CD4-positive, alpha-beta T cell treated with Interleukin-15 for 1 hour (primary cell): ENCODE measurements around the gene MKNK1.

Experiments used
- DNase-seq: peaks from one replicate; pipeline ENCODE4 v3.0.0-alpha.2; 2020

MKNK1 gene

DNA sequence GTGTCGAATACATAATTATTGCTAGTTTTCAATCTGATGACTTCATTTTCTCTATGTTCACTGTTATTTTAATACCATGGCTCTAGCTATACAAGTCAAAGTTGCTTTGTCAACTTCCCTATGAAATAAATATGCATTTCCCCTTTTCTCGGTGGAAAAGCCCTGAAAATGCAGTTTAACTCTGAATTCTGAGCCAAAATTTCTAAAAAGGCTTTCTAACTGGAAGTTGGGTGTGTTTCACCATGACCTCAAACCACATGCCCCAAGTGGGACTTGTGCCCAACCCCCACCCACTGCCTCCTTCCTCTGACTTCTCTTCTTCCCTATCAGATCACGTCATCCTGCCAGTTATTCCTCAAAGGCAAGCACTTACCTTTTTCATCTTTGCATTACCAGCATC, 8.9 kb downstream of the MKNK1 start:
- peak; percentile 56 for DNase-seq

DNA sequence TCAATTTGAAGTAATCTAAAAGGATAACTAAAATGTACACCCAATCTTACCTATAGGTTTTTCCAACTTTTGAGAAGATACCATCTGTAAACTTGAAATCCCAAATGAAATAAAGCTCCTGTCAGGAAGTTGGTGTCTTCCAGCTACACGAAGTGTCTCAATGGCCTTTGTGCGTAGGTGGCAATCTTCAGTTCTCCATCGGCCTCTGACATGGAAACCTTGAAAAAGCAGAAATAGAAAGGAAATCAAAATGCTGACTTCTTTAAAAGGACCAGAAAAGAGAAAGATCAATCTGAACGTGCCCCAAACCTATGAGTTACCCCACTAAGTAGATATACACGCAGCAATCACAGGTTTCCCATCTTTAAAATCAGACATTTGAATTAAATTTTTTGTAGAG, 10.0 kb downstream of the MKNK1 start:
- no peak for DNase-seq

DNA sequence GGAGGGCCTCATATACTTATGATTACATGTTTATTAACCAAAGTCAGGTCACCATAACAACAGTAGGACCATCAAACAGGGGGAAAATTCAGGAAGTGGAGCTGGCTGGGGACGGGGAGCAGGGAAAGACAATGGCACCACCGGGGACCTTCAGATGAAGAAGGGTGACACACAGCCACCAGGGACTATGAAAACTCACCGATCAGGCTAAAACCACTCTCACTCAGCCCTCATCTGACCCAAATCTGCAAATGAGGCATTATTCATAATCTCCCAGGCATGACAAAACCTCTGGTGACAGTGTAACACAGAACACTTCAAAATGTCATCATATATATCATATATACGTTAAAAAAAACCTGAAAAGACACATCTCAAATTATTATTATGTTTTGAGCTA, 11.2 kb downstream of the MKNK1 start:
- no peak for DNase-seq

DNA sequence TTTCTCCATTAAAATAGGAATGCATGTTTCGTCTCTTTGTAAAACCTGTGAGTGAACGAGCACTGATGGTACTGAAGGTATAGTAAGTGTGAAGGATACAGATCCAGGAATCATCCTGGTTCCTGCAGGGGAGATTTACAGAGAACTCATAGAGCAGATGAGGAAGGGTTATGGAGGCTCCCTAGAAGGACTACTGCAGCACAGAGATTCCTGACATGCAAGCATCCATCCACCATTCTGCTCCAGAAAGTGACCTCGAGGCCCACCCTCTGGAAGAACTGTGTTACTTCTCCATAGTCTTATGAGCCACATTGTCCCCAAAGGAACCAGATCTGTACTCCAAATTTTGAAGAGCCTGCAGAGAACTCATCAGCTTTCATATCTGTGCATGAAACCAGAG, 14.5 kb downstream of the MKNK1 start:
- no peak for DNase-seq

DNA sequence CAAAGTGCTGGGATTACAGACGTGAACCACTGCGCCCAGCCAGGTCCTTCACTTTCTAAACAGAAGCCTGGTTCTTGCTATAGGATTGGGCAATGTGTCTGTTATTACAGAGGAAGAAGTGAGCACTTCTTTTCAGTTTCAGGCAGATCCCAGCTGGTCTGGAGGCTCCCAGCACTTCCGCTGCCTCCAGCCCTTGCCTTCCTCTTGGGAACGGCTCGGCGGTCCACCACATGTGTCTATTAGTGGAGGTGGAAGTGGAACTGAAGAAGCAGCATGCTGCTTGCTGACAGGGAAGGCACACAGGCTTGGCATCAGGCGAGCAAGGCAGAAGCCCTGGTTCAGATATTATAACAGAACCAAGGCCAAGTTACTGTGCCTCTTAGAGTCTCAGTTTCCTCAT, 17.0 kb downstream of the MKNK1 start:
- peak; percentile 27 for DNase-seq

DNA sequence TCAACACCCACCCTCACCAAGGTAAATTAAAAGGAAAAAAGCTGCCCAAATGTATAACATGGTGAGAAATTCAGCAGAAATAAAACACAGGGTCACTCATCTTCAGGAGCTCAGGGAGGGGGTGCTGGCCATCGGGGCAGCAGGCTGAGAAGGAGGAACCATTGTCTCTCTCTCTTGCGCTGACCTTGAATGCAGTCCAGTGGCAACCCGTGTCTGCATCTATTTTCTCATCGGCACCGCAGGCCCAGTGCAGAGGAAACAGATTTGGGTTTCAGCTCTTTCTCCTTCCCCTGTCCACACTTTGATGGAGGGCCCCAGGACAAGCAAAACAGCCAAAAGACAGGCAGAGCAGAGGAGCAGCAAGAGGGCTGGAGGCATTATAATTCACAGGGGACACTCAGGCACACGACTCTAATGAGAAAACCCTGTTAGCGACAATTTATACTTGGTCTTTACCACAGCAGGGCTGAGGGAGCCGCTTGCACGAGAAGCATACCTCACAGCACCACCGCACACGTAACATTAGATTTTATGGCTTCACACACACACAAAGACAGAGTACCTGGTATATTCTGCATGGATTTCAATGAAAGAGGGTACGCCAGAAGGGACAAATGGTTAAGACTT, 18.6 kb downstream of the MKNK1 start:
- no peak for DNase-seq

DNA sequence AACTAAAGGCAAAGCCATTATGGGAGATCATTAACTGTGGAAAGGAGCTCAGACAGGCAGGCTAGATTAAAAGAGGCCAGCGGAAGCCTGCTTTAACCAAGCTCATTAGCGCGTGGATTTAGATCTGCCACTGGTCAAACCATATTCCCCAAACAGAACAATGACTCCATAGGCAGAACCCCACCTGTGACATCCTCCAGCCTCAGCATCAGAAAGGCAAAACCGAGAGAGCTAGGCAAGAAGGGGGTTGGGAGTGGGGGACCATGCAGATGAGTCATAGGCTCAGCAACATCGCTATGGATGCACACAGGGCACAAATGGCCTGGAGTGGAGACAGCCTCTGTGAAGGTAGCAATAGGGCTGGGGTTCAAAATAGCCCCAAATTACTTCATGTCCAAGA, 20.6 kb downstream of the MKNK1 start:
- no peak for DNase-seq

DNA sequence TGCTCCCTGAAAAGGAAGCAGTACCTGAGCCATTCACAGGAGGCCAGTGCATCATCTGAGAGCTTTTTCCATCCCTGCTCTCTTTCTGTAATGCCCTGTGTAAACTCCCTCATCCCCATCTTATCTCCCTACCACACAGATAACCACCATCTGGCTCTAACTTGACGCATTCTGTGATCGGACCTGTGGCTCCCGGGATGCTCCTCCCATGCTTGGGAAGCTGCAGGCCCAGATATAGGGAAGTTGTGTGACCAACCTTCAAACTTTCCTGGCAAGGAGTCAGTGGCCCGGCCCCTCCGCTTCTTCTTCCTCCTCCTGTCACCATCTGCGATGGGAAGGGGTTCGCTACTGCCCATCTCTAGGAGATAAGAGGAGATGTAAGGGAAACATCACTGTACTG, 21.1 kb downstream of the MKNK1 start:
- no peak for DNase-seq

DNA sequence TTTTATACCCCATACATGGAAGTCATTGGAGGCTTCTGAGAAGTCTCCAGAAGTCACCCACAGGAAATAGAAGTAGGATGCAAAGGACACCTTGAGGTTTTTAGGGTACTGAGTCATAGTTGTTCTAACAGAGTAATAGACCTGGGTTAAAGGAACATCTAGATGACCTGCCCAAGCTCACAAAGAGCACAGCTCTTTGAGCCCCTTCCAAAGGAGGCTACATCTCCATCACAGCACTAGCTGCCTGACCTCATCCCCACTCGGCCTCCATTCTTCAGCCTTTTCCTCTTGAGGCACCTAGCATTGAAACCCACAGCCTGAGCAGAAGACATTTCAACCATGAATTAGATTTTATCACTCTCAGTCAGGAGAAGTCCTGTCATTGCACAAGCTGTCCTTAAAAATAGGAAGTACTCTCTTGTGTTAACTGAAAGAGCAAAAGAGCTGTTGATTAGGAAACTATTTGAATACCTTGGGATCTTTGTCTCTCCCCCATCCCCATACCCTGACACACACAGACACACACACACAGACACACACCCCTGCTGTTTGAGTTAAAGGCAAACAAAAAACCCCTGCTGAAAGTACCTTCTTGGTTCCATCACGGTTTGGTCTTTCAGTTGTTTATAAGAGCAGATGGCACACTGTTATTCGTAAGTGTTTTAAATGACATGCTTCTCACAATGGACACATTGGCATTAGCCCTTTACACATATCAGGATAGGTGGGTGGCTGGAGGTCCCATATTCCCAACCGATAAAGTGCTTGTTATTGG, 22.2 kb downstream of the MKNK1 start:
- no peak for DNase-seq

DNA sequence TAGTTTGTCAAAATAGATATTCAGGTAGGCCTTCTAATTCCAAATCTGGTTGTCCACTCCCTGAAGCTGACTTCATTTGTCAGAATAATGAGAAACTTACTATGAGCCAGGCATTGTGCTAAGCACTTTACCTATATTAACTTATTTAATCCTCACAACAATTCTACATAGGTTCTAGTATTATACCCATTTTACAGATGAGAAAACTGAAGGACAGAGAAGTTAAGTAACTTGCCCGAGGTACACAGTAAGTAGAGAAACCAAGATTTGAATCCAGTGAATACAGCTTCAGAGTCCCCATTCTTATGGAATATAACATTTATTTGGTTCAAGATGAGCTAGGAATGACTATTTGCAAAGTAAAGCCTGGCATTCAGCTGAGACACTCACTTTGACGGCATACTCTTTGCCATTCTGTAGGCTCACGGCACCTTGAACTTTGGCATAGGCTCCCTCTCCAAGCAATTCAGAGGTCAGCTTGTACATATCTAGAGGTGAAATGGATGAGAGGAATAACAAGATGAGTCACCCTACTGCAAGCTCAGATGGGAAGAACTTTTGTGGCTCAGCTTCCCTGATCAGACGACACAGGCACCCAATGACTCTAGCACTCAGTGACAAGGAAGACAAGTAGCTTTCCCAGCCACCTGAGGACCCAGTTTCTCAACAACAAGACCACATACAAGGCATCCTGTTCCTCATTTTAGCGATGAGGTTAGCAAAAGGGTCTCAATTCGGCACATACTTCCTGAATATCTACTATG, 23.7 kb downstream of the MKNK1 start:
- peak; percentile 21 for DNase-seq

DNA sequence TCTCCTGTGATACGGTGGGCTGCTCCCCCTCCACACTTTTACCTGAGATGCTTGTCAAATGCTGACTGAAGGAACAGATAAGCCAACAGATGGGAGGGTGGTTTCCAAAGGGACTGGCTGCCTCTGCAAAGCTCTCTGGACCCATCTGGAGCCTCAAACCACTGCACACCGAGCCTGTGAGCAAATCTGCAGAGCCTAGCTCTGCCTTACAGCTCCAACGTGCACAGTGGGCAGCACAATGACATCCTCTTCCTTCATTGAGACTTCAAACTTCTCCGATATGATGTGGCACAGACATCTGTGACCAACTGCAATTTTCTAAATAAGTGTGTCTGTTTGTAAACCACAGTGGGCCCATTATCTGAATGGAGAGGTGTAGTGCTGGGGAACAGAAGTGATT, 26.4 kb downstream of the MKNK1 start:
- no peak for DNase-seq

DNA sequence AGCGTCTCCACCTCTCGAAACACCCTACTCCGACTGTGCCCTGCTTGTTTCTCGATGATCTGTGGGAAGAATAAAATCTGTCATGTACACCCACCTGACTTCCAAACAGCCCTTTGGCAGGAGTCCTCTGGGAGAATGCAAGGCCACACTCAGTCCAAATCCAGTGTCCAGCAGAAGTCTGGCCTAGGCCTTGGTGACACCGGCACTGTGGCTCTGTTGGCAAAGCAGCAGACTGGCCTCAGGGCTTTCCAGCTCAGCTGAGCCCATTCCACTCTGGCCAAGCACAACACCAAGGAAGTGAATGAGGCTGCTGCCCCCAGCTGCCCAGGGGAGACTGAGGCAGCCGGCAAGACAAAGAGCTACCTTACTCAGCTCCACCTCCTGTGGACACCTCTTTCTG, 27.5 kb downstream of the MKNK1 start:
- no peak for DNase-seq

DNA sequence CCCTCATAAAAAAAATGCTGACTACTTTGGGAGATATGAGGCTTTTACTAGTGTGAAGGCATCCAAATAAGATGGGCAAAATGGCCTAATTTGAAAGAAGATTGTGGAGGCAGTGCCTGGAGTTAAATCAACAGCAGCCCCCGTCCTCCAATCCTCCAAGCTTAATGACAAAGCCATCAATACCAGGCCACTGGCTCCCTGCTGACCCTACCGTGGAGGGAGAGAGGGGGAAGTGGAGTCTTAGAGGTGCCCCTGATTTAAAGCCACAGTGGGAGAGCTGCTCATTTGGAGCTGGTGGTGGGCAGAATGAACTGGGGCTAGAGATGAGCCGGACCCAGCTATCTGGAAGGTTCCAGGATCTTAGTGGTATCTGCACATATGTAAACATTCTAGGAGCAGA, 28.3 kb downstream of the MKNK1 start:
- DNase-seq = no peak

DNA sequence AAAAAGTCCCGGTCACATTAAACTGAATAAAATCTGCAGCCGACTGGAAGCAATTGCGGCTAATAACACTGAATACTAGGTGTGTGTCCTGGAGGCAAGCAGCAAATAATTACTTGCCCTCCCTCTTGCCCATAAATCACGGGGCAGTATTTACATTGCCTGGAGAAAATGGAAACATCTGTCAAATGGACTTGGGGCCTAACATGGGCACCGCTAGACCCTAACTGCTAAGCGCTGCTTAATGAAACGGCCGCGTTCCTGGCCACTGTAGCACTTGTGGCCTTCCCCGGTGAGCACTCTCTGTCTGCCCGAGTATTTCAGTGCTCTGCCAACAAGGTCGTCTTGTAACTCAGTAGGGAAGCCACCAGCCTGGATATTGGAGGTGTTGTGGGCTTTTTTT, 28.8 kb downstream of the MKNK1 start:
- DNase-seq = no peak

DNA sequence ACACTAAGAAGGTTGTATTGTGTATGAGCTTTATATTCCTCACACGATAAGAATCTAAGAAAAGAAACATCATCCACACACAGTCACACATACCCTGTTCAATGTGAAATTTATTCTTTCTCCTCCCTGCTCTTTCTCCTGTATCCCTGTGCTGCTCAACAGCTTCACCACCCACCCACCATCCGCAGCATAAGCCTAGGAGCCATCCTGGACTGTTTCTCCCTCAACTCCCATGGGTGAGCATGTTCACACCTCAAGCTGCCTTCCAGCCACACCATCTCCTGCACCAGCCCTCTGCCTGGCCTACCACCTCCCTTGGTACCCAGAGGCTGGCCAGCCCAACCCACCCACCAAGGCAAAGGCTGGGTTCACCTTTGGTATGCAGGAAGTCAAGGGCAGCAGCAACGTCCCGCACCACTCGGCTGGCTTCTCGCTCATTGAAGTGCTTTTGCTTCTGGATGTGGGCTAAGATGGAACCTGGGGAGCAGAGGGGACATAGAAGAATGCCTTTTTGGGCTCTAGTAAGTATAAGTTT, 32.3 kb downstream of the MKNK1 start:
- no peak for DNase-seq

DNA sequence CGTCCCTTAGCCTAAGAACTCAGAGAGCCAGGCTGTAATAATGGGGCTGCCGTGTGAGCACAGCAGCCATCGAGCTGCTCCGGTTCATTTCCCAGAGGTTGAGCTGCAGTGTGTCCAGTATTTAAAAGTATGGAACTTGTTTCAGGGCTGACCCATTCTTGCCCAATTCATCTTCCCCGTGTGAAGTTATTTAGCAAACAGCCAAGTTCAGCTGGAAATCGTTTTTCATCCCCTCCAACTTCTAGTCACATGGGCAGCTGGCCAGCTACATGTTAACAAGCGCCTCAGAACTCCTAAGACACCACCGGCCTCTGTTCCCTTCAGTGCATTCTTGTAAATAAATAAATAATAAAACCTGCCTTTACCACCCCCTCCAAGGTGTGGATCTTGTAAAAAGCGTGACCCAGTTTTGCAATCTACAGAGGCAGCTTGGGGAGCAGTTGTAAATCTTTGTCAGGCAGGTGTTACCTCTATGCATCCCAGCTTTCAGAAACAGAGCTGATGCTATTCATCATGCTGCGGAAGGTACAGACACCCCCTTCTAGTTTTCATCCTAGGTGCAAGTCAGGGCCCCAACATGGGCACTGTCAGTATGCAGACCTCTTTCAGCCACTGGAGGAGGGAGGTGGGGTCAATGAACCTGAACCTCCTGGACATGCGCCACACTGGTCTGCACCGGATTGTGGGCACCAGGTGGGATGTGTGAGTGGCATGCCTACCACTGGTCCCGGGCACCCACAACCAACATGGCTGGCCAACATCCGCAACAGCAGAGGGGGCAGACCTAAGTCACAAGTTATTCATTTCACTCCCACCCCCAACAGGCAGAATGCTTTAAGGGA, 34.0 kb downstream of the MKNK1 start:
- no peak for DNase-seq

DNA sequence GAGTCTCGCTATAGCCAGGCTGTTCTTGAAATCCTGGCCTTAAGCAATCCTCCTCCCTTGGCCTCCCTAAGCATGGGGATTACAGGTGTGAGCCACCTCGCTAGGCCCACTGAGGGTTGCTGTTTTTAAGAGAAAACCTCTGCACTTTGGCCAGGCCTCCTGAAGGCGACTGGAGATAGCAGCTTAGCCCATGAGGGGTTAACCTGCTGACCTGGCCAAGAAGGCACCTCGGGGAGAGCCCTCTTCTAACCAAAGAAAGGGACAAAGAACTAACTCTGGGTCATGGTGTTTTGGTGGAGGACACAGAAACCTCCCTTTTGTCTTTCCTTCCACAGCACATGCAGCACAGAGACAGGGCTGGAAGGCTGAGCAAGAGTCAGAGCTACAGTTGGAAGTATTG, 35.0 kb downstream of the MKNK1 start:
- no peak for DNase-seq

DNA sequence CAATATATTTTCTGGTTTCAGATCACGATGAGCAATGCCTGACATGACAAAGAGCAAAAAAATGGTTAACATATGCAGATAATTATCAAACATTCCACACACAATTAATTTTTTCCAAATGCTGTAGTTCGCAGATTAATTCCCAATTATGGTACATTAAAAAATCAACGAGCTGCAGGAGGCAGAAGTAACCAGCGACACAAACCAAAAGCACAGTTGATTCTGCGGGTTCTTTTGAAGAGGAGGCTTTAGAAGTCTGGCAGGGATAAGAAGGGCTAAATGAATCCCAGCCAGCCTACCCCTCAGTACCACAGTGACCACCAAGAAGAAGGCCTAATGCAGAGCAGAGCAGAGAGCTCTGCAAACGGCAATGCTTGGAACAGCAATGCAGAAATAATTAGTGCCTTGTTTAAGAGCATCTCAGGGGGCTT, 35.6 kb downstream of the MKNK1 start:
- DNase-seq = no peak

DNA sequence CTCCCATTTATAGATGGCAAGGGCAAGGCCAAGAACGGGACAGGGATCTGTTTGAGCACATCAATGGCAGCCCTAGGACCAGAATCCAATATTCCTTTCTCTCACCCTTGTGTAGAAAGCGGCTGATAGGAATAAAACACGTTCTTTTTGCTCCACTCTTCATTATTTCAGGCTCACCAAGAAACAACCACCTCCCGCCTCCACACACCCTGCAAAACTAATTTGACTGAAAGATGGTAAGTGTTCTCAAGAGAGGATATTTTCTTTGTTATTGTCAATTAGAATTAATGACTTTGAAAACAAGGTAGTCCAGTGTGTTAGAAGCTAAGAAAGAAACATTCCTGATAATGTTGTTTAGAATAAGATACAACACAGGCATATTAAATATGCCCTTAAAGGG, 40.7 kb downstream of the MKNK1 start:
- DNase-seq = no peak

DNA sequence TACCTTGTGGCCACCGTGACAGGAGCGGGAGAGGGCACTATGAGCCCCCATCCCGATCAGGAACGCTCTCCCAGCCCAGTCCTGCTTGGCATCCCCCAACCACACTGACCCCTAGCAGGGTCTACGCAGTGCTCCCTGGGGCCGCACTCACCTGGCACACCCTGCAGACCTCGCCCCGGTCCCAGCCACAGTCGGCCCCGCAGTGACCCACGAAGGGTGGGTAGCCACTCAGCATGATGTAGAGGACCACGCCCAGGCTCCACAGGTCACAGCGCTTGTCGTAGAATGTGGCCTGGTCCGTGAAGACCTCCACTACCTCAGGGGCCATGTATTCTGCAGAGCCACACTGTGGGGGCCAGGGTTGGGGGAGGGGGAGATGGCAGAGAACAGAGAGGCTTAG, 41.6 kb downstream of the MKNK1 start:
- no peak for DNase-seq

DNA sequence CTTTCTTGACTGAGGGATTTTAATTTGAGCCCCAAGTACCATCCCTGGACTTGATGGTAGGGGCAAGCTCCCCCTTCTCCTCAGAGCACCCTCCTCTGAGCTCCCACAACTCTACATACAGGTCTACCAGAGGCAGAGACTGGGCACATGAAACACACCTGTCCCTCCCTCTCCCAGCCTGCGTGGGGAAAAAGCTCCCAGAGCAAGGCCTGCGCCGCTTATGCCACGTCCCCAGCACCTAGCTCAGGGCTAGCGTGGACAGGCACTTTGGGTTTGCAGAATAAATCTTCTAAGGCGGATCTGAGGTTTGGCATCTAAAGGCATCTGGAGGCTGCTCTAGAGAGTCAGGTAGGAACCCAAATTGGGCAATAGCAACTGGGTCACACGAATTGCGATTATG, 45.1 kb downstream of the MKNK1 start:
- DNase-seq = no peak

DNA sequence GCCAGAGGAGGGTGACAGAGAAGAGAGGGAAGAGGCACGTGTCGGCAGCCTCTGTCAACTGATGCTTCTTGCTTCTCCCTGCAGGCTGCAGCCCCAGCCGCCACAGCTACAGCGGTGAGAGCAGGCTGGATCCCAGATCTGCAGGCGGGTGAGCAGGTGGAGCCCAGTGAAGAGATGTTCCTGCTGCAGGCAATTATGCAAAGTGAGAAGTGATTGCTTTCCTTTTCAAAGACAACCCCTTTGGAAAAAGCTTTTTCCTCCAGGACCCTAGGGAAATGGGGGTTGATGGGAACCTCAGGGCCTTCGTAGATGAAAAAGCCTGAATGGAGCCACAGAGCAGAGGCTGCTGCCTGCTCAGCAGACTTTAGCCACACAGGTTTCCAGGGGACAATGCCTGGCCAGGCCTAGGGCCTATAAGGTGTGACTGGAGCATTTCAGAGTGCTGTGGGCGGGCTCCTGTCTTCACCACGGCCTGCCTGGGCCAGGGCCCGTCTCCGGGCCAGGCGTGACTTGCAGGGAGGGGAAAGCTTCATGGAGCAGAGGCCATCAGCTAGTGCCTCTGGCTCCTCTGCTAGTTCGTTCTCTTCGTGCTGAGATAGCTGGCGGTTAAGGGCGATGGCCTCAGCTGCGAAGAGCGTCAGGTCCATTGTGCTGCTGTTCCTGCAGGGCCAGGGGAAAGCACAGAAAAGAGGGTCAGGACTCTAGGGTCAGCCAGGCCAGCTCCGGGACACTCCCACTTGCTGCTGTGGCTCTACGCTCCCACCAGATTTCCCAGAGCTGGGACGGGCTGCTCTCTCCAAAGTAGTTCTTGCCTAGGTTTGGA, 45.7 kb downstream of the MKNK1 start:
- DNase-seq = no peak
